ENCODE measurements around the gene C22orf31.

C22orf31 gene

DNA sequence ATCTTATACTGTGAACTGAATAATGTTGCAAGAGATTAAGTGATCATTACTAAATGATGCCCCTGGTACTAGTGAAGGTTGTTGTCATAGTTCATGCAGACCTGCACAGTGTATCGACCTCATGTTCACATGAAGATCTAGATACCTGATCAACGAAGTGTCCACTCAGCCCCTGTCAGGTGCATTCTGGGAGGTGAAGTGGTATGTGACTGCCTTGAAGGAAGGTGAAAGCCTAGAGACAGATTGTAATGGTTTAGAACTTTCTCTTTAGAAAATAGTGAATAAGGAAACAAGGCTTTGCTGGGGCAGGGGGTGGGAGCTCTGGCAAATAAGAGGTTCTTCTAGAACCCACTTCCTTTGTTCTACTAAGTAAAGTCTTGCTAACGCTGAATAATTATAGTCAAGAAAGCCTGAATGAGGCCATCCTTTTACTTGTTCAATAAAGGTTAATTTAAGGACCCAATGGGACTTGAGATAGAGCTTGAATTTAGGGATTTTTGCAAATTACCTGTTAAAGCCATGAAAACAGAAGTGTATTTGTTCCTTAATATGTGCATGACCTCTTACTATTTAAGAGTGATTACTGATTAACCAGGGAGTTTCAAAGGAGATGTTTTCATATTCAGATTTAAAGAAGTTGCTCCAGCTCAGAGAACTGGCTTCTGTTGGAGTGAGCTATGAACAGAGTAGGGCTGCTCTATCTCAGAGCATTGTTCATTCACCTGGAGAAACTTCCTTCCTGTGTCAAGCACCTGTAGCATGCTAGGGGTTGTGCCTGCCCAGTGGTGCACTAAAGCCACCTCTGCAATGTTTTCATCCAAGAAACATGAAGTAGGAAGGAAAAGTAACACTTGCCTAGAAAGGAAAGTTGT is 45.3 kb downstream of the C22orf31 start:
- no peak overlapping the region for H3K9ac ChIP-seq (ENCODE audit: low read depth, low read length)
- no peak overlapping the region for H3K4me2 ChIP-seq (ENCODE audit: low read length)
- H3K4me1 ChIP-seq (ENCODE audit: control insufficient read depth, insufficient read depth, low read length), result no peaks in the 10 kb centered on the region
- H3K27me3 ChIP-seq (ENCODE audit: control insufficient read depth, insufficient read depth, low read length), result no peaks in the 10 kb centered on the region
- no peak overlapping the region for H3K4me3 ChIP-seq (ENCODE audit: low read length)
- H3K9me3 ChIP-seq (replicated peaks; ENCODE audit: low read length), result peaks cover 3% of the 10 kb centered on the region
- no peaks in the 10 kb centered on the region for H3K36me3 ChIP-seq (ENCODE audit: insufficient read depth, low read length)

DNA sequence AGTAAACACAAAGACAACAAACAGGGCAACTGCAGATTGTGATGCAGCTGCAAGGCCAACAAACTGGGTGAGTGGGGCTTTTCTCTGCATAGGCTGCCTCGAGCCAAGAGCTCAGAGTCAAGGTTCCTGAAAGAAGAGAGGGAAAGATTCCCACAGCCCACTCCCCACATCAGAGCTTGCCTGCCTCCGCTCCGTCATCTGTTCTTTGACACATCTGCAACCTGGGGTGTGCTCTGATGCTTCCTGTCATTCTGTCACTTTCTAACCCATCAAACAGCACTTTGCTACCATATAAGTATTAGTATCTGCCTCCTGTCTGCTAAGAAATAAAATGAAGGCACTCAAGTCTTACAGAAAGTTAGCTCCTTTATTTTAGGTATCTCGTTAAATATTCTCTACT is 46.9 kb downstream of the C22orf31 start:
- no peaks in the 10 kb centered on the region for H3K27me3 ChIP-seq (ENCODE audit: control insufficient read depth, insufficient read depth, low read length)
- peaks cover 3% of the 10 kb centered on the region for H3K9me3 ChIP-seq (replicated peaks; ENCODE audit: low read length)
- H3K36me3 ChIP-seq (ENCODE audit: insufficient read depth, low read length), result no peaks in the 10 kb centered on the region
- H3K4me3 ChIP-seq (ENCODE audit: low read length), result no peak overlapping the region
- no peak overlapping the region for H3K4me2 ChIP-seq (ENCODE audit: low read length)
- no peak overlapping the region for H3K9ac ChIP-seq (ENCODE audit: low read depth, low read length)
- no peaks in the 10 kb centered on the region for H3K4me1 ChIP-seq (ENCODE audit: control insufficient read depth, insufficient read depth, low read length)

DNA sequence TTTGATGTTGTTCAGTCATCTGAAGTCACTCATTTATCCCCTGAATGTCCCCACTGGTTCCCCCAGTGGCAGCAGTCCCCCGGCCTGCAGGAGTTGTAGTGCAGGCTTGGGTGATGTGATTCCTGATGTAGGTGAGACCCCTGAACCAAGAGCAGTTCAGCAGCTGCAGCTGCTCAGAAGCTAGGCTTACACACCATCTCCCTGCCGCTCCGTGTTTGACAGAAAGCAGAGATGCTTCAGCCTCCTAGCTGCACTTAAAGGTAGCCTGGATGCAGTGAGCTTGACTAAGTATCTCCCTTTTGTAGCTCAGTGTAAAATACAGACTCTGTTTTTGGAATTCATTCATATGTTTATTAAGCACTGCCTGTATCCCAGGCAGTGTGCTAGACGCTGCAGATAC is 47.3 kb downstream of the C22orf31 start:
- H3K4me1 ChIP-seq (ENCODE audit: control insufficient read depth, insufficient read depth, low read length), result no peaks in the 10 kb centered on the region
- no peak overlapping the region for H3K4me2 ChIP-seq (ENCODE audit: low read length)
- no peak overlapping the region for H3K4me3 ChIP-seq (ENCODE audit: low read length)
- H3K27me3 ChIP-seq (ENCODE audit: control insufficient read depth, insufficient read depth, low read length), result no peaks in the 10 kb centered on the region
- peaks cover 3% of the 10 kb centered on the region for H3K9me3 ChIP-seq (replicated peaks; ENCODE audit: low read length)
- H3K9ac ChIP-seq (ENCODE audit: low read depth, low read length), result no peak overlapping the region
- no peaks in the 10 kb centered on the region for H3K36me3 ChIP-seq (ENCODE audit: insufficient read depth, low read length)

DNA sequence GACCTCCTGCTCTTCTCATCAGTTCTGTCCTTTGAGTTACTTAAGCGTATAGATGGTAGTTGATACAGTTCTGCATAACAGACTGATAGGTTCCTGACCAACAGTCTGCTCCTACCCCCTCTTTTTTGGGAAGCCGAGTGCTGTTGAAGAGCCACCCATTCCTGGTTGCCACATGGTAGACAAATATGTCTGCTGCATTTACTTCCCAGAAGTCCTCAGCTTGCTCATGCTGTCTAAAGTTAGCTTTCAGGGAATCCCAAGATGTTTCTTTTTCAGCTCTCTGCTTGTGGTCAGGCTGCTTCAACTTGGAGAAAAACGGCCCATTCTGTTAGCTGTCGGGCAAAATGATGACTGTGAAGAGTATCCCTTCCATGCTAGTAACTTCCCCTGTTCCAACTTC is 48.7 kb downstream of the C22orf31 start:
- Histone ChIP-seq H3K4me3 (ENCODE audit: low read length) (no peak overlapping the region), H3K9me3 (replicated peaks; ENCODE audit: low read length) (no peaks in the 10 kb centered on the region), H3K4me1 (ENCODE audit: control insufficient read depth, insufficient read depth, low read length) (no peaks in the 10 kb centered on the region), H3K36me3 (ENCODE audit: insufficient read depth, low read length) (no peaks in the 10 kb centered on the region), H3K9ac (ENCODE audit: low read depth, low read length) (no peak overlapping the region), H3K27me3 (ENCODE audit: control insufficient read depth, insufficient read depth, low read length) (no peaks in the 10 kb centered on the region), H3K4me2 (ENCODE audit: low read length) (no peak overlapping the region)

DNA sequence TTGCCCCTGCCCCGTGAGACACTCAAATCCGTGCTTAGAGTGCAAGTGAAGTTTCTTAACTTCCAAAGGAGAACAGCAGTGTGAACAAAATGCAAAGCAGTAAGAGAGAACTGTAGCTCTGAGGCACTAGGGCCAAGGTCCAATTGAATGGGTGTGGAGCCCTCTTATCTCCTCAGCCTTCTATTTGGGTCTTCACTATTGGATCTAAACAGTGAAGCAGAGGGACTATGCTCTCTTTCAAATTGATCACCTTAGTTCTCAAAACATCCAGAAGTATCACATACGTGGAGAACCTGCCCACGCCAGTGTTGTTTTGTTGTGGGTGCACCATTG is 49.6 kb downstream of the C22orf31 start:
- no peaks in the 10 kb centered on the region for H3K4me1 ChIP-seq (ENCODE audit: control insufficient read depth, insufficient read depth, low read length)
- no peaks in the 10 kb centered on the region for H3K27me3 ChIP-seq (ENCODE audit: control insufficient read depth, insufficient read depth, low read length)
- no peaks in the 10 kb centered on the region for H3K36me3 ChIP-seq (ENCODE audit: insufficient read depth, low read length)
- no peak overlapping the region for H3K4me3 ChIP-seq (ENCODE audit: low read length)
- H3K9me3 ChIP-seq (replicated peaks; ENCODE audit: low read length), result no peaks in the 10 kb centered on the region
- no peak overlapping the region for H3K4me2 ChIP-seq (ENCODE audit: low read length)
- H3K9ac ChIP-seq (ENCODE audit: low read depth, low read length), result no peak overlapping the region

DNA sequence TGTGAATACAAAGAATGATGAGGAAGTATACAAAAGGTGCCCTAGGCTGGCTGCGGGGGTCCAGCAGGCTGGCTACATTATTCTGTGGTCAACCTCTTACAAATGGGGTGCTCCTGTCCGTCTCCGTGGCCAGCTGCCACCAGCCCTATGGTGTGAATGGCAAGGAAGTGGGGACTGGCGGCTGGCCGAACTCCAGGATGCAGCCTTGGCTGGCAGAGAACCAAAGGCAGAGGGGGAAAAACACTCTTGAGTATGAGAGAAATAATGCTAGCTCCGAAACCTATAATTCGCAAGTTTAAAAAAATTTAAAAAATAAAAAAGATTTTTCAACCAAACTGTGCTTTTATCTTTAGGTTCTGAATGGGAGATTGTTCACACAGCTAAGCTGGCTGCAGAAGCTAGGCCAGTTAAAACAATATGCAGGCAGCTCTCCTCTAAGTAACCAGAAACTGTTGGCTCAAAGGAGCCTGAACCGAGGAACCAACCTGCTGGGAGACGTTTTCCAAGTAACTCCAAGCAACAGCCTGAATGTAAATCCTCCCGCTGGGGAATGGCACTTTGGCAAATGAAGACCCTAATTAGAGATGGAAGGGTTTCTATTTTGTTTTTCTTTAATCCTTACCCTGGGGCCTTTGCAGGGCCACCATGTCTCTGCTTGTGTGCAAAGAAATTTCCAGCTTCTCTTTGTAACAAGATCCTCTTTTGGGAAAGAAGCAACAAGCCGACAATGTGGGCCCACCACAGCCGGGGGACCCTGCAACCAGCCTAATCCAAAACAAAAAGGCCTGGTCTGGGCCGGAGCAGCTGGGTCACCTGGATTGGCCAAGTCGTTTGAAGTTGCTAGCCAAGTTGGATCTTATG is 50.2 kb downstream of the C22orf31 start:
- no peaks in the 10 kb centered on the region for H3K27me3 ChIP-seq (ENCODE audit: control insufficient read depth, insufficient read depth, low read length)
- no peaks in the 10 kb centered on the region for H3K9me3 ChIP-seq (replicated peaks; ENCODE audit: low read length)
- no peak overlapping the region for H3K4me3 ChIP-seq (ENCODE audit: low read length)
- H3K36me3 ChIP-seq (ENCODE audit: insufficient read depth, low read length), result no peaks in the 10 kb centered on the region
- H3K4me1 ChIP-seq (ENCODE audit: control insufficient read depth, insufficient read depth, low read length), result no peaks in the 10 kb centered on the region
- no peak overlapping the region for H3K9ac ChIP-seq (ENCODE audit: low read depth, low read length)
- H3K4me2 ChIP-seq (ENCODE audit: low read length), result no peak overlapping the region

DNA sequence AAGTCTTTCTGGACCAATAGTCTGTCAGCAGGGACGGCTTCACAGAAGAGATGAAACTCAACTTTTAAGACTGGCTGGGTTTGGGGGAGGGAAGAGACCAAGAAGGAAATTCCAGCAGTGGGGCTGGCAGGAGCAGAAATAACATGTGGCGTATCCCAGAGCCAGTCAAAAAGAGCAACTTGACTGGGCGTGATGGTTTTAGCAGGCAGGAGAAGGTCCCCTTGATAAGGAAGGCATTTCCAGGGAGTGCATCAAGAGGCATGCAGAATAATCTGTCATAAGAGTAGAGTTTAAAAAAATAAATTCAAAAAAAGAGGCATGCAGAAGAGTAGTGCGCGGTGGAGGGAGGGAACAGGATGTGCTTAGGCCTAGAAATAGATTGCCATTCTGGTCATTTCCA is 52.5 kb downstream of the C22orf31 start:
- no peaks in the 10 kb centered on the region for H3K9me3 ChIP-seq (replicated peaks; ENCODE audit: low read length)
- H3K4me3 ChIP-seq (ENCODE audit: low read length), result no peak overlapping the region
- no peaks in the 10 kb centered on the region for H3K27me3 ChIP-seq (ENCODE audit: control insufficient read depth, insufficient read depth, low read length)
- H3K4me2 ChIP-seq (ENCODE audit: low read length), result no peak overlapping the region
- H3K36me3 ChIP-seq (ENCODE audit: insufficient read depth, low read length), result no peaks in the 10 kb centered on the region
- no peak overlapping the region for H3K9ac ChIP-seq (ENCODE audit: low read depth, low read length)
- H3K4me1 ChIP-seq (ENCODE audit: control insufficient read depth, insufficient read depth, low read length), result no peaks in the 10 kb centered on the region
